HG02970 (cell line): ENCODE data around the gene TALDO1.

ENCODE experiments used
- ATAC-seq: cut with Tn5 transposase; IDR thresholded peaks from one replicate; pipeline ENCODE4 v1.9.1; 2021; ENCODE audit warnings: mild to moderate bottlenecking, moderate library complexity, moderate number of reproducible peaks; ENCODE audit not compliant: unreplicated experiment, low FRiP score

Gene TALDO1

GRCh38 chr11:747158-748006, at the start of gene TALDO1:
TSS of gene TALDO1 (plus strand) at chr11:747464. CDS start at chr11:747482, 18 bp downstream.
- peak; percentile 81 for ATAC-seq

DNA sequence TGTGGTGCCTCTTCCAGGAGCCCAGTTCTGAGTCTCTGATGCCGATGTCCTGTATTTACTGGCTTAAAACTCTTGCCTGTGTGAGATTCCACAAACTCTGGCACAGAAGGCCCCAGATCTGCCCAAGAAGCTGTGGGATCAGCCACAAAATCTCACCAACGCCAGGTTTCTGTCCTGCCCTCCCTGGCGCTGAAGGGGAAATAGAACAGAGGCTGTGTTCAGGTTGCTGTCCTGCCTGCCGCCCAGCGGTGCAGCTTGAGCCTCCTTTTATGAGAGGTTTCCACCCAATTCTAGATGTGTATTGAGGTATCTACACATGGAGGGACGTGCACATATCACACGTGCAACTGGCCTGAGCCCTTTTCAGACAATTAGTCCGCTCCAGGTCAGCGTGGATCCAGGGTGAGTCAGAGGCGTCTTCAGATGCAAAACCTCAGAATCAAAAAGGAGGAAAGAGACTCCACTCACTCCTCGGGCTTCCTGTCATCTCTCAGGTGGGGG, 49.4 kb upstream of the TALDO1 start:
- ATAC-seq: no peak

GRCh38 chr11:698493-699115, 48.7 kb upstream of the TALDO1 start:
- no peak for ATAC-seq

- ATAC-seq: no peak
Observed at GRCh38 chr11:699116-699508, 48.2 kb upstream of the TALDO1 start.

DNA sequence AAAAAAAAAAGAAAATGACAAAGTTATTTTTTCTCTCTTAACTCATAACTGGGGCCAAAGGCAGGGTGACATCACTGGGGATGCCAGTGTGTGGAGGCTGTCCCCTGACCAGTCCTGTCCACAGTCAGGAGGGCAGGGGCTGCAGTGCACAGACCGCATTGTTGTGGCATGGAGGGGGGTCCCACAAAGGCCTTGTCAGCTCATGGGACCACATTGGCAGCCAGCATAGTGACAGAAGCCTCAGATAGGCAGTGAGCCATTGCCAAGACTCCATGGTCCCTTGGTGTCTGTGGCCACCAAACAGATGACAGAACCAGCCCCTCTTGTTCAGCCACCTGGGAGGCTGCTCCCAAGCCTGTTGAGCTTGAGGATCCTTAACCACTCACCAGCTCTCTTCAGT, 47.5 kb upstream of the TALDO1 start:
- ATAC-seq: no peak

DNA sequence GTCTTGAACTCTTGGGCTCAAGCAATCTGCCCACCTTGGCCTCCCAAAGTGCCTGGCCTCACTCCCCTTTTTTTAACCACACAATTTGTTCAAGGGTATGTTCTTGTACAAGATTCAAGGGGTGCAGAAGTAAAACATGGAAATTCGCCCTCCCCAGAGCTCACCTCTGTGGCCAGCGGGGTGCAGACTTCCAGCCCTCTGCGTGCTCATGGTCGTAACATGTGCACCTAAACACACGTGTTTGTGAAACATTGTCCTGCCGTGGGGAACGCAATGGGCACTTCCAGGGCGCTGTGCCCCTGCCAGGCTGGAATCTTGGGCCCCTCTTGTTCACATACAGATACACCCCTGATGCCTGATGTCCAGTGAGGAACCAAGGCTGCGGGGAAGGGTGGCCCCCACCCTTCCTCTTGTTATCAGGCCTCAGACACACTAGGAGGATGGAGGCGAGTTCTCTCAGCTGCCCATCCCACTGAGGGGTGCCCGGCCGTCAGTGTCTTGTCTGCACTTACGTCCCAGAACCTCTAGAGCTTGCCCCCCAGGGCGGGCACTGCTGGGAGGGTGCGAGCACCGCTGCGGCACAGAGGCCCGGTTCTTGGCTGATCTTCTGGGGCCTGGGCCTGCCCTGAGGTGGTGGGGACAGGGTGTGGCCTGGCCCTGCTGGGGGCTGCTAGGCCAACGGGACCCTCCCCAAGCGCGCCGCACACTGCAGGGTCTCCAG, 45.4 kb upstream of the TALDO1 start:
- no peak for ATAC-seq

- ATAC-seq: no peak
Observed at GRCh38 chr11:702462-703461, 44.5 kb upstream of the TALDO1 start.

GRCh38 chr11:703506-703905, 43.8 kb upstream of the TALDO1 start:
- no peak for ATAC-seq

GRCh38 chr11:704228-704674, 43.0 kb upstream of the TALDO1 start:
- ATAC-seq: no peak

GRCh38 chr11:704781-705645, 42.3 kb upstream of the TALDO1 start:
- no peak for ATAC-seq

DNA sequence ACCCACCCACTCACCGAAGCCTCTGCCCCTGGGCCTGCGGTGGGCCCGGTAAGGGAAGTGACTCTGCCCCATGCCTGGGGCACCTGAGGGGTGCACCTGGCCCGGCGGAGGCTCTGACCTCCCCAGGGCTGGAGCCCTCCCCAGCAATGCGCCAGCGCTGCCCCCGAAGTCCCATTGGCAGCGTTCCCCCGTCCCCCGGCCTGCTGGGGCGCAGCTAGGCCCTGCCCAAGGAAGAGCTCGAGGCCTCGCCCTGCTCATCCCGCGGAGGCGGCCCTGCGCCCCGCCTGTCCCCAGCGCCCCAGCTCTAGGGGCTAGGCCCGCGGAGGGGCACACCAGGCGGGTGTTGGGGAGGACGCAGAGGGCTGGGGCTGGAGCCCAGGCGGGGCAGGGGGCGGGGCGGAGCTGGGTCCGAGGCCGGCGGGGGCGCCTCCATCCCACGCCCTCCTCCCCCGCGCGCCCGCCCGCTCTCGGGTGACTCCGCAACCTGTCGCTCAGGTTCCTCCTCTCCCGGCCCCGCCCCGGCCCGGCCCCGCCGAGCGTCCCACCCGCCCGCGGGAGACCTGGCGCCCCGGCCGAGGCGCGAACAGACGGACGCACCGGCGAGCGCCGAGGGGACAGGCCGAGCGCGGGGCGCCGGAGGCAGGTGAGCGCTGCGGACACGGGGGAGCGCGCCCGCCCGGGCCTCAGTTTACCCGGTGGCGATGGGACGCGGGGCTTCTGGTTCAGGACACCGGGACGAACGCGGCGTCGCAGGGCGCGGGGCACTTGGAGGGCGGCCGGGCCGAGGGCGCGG, 41.4 kb upstream of the TALDO1 start, which contains the start of gene EPS8L2:
EPS8L2 (plus strand) TSS at position 586 of the 793 bp plus-strand sequence. CDS start 3,177 bp downstream, outside the sequence.
- ATAC-seq: no peak

DNA sequence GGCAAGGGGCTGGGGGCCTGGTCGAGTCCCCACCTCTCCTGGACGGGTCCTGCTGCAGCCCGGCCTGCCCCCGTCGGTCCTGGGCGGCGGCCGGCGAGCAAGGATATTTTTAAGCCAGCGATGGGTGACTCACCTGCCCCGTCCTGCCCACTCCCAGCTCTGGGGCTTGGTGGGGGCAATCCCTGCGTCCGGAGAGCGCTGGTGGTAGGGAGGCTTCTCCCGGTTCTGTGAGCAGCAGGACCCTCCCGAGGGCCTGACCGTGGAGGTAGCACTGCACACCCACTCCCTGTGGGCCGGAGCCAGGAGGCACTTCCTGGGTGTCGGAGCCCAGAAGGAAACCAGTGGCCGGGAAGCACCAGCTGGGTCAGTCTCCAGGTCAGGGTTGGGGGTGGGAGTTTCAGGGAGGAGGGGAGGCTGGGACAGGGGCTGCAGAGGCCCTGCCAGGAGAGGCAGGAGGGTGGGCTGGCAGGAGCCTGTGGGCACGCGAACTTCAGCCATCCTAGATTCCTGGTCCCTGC, 40.8 kb upstream of the TALDO1 start:
- no peak for ATAC-seq

DNA sequence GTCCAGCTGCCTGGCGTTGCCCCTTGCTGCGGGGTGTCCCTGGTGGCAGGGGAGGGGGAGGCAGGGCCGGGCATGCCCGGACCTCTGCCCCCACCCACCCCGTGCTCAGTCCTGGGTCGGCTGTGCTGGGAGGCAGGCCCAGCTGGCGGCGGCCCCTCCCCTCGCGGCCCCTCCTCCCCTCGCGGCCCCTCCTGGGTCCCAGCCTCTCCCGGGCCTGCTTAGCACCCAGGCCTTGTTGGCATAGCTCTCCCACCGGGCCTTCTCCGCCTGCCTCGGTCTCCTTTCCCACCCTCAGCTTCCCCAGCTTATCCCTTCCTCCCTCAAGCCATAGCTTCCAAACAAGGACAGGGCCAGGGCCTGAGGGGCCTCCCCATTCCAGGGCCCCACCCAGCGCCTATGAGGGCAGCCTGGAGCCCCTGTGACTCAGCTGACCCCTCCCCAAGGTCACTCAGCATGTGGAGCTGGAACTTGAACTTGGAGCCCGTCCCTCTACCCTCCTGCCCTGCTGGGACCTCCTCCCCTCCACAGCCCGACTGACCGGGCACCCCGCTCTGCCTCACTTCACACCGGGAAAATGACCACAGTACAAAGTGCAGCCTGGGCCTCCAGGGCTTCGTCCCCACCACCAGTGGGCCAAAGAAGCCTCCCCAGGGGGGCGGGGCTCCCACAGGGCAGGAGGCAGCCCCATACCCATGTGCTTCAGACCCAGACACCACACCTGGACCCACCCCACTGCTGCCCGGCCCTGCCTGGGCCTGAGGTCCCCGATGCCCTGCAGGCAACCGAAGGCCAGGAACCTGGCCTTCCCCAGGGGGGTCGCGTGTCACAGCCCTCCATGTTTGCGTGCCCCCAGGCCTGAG, 40.1 kb upstream of the TALDO1 start:
- ATAC-seq: no peak

- no peak for ATAC-seq
Observed at GRCh38 chr11:707817-708420, 39.3 kb upstream of the TALDO1 start.

- ATAC-seq: no peak
Observed at GRCh38 chr11:708511-708910, 38.8 kb upstream of the TALDO1 start.
